Gastroesophageal sphincter (tissue), 3 donors: ENCODE measurements around the gene SLC4A1AP.

ENCODE experiments used
- POLR2A ChIP-seq, 2 donors: fragments of 450-650 bp; IDR thresholded peaks; one replicate each; pipeline ENCODE4 v1.6.1; 2017; ENCODE audit warnings: antibody characterized with exemption in 2 of 2, mild to moderate bottlenecking in 2 of 2, moderate library complexity in 1 of 2
- POLR2AphosphoS5 ChIP-seq: sonication (generic); formaldehyde crosslinking; IDR thresholded peaks from one replicate; pipeline ENCODE4 v1.6.1; 2017; ENCODE audit warnings: antibody characterized with exemption
- TF ChIP-seq, protein P1 (sequence below), 4 experiments: fragments of 200-600 bp in 2 of 4; fragments of 450-650 bp in 2 of 4; sonication (generic) in 1 of 4; IDR thresholded peaks; one replicate each; pipeline ENCODE4 v1.5.1; 2017 to 2019; ENCODE audit warnings: antibody characterized with exemption in 4 of 4, mild to moderate bottlenecking in 2 of 4, moderate library complexity in 2 of 4

DNA sequence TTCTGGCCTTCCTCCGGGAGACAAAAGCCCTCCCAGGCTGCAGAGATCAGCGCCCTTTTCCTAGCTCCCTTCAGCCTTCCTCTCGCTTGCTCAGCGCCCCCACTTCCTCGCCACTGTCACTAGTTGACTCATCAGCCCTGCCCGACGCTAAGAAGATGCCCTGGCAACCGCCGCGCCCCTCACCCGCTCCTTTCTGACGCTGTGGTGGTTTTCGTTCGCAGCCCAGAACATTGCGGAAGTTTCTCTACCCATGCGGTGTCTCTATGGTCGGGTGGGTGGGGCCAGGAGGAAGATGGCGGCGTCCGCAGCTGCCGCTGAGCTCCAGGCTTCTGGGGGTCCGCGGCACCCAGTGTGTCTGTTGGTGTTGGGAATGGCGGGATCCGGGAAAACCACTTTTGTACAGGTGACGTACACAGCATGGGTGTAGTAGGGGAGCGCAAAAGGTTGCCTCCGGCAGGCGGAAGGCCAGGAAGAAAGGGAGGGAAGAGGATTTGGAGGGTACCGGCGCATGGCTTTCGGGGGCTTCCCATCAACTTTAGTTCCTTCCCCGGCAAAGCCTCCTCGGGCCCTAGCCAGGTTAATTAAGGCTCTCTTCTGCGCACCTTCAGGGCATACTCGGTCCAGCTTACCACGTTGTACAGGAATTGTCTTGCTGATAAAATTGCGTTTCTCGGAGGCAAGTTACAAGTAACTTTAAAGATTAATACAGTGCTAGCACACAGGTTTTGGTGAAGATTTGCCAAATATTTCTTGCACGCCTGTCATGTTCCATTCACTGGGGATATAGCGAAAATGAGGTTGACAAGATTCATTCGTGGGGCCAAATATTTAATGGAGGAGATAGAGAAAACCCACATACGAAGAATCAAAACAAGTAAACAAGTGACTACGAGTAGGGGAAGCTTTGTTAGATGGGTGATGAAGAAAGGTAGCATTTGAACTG lies 34.7 kb upstream of the SLC4A1AP start, which contains the start of the genes CCDC121 and GPN1:
- peak; percentile 70 for TF ChIP-seq POLR2AphosphoS5
- TF ChIP-seq, protein P1, sequence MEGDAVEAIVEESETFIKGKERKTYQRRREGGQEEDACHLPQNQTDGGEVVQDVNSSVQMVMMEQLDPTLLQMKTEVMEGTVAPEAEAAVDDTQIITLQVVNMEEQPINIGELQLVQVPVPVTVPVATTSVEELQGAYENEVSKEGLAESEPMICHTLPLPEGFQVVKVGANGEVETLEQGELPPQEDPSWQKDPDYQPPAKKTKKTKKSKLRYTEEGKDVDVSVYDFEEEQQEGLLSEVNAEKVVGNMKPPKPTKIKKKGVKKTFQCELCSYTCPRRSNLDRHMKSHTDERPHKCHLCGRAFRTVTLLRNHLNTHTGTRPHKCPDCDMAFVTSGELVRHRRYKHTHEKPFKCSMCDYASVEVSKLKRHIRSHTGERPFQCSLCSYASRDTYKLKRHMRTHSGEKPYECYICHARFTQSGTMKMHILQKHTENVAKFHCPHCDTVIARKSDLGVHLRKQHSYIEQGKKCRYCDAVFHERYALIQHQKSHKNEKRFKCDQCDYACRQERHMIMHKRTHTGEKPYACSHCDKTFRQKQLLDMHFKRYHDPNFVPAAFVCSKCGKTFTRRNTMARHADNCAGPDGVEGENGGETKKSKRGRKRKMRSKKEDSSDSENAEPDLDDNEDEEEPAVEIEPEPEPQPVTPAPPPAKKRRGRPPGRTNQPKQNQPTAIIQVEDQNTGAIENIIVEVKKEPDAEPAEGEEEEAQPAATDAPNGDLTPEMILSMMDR (IDR thresholded peaks at IDR 0.05): no peak
- TF ChIP-seq POLR2A (IDR thresholded peaks at IDR 0.05): peak in 1 of 2 donors; percentile 43
